ENCODE measurements around the gene MAP3K3.

The MAP3K3 gene

DNA sequence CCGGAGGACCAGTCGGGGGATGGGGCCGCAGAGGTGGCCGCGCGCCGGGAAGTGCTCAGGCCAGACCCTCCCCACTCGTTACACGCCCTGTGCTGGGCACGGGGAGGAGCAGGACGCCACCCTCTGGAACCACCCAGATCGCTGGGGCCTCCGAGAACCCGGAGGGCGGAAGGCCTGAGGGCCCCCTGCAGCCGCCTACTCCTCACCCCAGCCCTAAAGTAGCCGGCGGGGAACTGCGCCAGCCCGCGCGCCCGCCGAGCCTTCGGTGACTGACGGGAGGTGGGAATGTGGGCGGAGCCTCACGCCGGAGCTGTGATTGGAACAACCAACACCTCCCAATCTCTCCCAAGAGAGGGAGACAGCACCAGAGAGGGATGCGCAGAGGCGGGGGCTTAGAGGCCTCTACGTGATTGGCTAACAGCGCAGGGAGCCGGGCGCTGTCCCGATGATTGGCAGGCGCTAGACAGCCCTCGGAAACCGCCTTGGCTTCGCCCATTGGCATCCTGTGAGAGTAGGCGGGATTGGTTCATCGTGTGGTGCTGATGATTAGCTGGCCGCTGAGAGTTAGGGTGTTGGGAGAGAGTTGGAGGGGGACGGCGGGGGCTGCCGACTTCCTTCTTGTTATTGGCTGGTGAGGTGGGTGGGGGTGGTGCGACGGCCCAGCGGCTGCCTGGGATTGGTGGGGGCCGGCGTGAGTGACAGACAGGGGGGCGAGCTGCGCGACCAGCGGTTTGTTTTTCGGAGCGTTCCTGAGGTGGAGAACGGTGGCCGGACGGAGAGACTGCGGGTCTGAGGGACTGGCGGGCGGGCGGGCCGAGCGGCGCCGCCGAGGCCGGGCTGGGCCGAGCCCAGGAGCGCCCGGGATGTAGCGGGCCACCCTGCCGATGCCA, at the start of gene MAP3K3:
Gene MAP3K3 (plus strand): TSS at position 734 of the 890 bp plus-strand sequence. CDS start 343 bp downstream, outside the sequence.
- peak; percentile 100 for DNase-seq

DNA sequence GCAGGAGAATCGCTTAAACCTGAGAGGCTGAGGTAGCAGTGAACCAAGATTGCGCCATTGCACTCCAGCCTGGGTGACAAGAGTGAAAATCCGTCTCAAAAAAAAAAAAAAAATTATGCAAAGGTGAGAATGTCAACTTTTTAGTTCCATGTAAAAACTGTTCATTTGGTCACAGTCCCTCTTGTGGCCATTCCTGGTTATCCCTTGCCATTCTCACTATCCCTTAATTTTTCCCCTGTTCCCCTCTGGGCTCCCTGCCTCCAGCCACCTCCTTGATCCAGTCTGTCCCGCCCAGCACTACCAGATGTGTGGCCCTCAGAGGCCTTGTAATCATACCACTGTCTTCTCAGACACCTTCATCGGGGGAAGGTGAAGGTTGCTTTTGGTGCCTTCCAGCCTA, 48.6 kb upstream of the MAP3K3 start:
- no peak for DNase-seq

DNA sequence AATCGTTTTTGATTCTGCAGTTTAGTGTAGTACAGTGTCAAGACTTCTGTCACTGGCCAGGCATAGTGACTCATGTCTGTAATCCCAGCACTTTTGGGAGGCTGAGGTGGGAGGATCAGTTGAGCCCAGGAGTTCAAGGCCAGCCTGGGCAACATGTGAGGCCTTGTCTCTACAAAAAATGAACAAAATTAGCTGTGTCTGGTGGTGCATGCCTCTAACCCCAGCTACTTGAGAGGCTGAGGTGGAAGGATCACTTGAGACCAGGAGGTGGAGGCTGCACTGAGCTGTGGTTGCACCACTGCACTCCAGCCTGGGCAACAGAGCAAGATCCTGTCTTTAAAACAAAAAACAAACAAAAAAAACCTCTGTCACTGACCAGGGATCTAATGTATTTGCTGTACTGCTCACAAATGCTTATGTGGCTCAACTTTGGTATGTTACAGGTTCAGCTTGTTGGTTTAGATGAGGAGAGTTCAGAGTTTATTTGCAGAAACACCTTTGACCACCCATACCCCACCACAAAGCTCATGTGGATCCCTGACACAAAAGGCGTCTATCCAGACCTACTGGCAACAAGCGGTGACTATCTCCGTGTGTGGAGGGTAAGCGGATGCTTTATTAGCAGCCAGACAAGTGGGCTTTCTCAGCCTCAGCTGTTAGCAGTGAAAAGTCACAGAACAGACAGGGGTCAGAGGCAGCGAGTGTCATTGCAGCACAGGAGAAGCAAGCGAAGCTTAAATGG, 44.0 kb upstream of the MAP3K3 start:
- DNase-seq: no peak

DNA sequence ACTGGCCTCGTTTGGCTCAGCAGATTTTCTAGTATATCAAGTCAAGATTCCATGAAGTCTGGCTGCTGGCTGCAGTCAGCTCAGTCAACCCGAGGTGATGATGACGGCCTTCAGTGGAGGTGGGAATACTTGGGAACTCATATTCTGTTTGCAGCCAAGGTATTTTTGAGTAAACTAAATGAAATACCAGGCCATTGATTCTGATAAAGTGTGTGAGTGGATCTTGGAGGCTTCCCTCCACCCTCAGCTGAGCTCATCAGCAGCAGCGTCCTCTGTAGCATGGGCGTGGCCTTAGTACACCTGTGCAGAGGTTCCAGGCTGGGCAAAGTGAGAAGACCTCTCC, 43.5 kb upstream of the MAP3K3 start:
- peak; percentile 66 for DNase-seq

DNA sequence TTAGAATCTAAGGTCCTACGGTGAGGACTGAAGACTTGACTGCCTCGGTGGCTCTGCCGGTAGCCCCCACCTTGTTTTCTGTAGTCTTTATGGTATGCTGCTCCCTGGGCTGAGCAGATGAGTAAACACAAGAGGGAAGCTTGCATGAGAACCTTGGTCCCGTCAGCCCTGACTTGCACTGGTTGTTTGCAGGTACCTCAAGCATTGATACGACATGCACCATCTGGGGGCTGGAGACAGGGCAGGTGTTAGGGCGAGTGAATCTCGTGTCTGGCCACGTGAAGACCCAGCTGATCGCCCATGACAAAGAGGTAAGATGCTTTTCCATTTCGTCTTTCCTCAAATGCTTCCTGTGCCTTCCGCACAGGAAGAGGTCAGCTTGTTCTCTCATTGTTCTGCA, 42.6 kb upstream of the MAP3K3 start:
- DNase-seq: peak; percentile 79

DNA sequence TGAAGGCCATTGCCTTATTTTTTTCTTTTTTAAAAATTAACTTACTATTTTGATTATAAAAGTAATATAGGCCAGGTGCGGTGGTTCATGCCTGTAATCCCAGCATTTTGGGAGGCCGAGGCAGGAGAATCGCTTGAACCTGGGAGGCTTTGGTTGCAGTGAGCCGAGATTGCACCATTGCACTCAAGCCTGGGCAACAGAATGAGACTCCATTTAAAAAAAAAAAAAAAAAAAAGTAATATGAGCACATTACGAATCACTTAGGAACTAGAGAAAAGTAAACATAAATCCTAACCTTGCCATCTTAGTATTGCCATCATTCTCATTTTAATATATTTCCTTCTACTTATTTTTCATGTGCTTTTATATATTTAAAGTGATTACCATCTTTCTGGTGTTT, 34.4 kb upstream of the MAP3K3 start:
- DNase-seq: no peak

DNA sequence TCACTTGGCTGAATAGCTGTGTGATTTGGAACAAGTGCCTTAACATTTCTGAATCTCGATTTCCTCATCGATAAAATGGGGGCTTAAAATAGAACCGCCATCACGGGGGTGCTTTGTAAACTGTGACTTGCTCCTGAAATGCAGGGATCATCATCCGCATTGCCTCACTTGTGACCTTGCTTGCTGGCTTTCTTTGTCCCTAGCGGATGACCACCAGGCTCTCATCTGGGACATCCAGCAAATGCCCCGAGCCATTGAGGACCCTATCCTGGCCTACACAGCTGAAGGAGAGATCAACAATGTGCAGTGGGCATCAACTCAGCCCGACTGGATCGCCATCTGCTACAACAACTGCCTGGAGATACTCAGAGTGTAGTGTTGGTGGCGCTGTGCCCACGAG, 33.4 kb upstream of the MAP3K3 start:
- DNase-seq: no peak

DNA sequence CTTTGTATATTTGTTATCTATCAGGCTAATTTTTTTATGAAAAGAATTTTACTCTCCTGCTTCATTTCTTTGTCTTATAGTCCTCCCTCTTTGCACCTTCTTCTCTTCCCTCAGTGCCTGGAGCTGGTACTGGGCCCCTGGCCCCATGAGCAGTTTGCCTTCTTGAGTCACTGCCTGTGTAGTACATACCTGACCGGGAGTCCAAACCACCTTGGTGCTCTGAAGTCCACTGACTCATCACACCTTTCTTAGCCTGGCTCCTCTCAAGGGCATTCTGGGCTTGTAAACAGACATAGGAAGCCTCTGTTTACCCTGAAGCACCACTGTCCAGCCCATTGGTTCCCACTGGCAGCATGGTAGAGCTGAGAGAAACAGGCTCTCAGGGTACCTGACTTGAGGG, 32.6 kb upstream of the MAP3K3 start:
- no peak for DNase-seq

DNA sequence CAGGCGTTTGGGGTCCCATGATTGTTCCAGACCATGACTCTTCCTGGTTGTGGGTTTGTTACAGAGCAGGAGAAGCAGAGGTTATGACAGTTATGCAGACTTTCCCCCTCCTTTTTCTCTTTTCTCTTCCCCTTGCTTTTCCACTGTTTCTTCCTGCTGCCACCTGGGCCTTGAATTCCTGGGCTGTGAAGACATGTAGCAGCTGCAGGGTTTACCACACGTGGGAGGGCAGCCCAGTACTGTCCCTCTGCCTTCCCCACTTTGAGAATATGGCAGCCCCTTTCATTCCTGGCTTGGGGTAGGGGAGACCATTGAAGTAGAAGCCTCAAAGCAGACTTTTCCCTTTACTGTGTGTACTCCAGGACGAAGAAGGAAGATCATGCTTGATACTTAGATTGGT, 29.4 kb upstream of the MAP3K3 start:
- no peak for DNase-seq

DNA sequence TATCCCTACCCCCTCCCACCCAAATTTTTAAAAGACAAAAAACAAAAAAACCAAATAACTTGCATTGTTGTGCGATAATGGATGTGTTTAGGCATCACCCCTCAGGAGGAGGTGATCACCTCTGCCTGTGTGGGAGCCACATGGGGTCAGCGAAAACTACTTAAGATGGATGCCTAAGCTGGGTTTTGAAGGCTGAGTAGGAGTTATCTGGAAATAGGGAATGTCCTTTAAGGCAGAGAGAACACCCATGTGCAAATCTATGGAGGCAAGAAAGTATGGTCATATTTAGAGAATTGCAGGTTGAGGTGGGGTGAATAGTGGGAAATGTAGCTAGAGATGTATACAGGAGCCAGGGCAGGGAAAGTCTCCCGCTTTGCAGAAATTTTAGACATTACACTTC, 27.1 kb upstream of the MAP3K3 start:
- DNase-seq: no peak

DNA sequence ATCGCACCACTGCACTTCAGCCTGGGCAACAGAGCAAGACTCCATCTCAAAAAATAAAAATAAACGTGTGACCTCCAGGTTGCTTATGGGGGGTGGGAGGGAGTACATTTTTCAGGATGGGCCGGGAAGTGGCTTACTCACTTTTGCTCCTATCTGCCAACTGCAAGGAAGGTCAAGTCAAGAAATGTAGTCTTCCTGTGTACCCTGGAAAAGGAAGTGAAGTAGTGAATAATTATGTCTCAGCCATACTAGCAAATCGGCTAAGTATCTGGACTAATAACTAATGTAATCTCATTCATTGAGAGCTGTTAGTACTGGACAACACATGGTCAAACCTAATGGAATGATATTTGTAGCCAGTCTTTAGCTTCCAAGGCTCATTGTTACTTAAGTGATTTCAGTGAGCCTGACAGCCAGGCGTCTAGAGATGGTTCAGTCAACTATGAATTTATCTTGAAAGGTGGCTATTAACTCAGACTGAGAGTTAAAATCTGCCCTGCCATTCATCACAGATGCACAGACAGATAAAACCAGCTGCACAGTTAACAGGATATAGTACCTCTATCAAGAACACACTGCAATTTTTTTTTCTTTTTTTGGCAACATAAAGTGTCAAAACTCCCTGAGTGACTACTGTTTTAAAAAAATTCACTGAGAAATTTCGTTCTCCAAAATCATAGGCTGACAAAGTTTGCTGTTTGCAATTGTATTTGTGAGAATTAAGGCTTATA, 25.2 kb upstream of the MAP3K3 start:
- DNase-seq: no peak

DNA sequence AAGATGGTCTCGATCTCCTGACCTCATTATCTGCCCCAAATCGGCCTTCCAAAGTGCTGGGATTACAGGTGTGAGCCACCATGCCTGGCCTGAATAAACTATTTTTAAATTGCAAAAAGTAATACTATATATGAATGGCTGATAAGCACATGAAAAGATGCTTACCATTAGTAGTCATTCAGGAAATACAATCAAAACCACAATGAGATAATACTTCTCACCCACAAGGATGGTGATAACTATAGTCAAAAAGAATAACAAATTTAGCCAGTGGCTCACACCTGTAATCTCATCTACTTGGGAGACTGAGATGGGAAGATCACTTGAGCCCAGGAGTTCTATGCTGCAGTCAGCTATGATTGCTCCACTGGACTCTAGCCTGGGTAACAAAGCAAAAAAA, 23.9 kb upstream of the MAP3K3 start:
- no peak for DNase-seq

DNA sequence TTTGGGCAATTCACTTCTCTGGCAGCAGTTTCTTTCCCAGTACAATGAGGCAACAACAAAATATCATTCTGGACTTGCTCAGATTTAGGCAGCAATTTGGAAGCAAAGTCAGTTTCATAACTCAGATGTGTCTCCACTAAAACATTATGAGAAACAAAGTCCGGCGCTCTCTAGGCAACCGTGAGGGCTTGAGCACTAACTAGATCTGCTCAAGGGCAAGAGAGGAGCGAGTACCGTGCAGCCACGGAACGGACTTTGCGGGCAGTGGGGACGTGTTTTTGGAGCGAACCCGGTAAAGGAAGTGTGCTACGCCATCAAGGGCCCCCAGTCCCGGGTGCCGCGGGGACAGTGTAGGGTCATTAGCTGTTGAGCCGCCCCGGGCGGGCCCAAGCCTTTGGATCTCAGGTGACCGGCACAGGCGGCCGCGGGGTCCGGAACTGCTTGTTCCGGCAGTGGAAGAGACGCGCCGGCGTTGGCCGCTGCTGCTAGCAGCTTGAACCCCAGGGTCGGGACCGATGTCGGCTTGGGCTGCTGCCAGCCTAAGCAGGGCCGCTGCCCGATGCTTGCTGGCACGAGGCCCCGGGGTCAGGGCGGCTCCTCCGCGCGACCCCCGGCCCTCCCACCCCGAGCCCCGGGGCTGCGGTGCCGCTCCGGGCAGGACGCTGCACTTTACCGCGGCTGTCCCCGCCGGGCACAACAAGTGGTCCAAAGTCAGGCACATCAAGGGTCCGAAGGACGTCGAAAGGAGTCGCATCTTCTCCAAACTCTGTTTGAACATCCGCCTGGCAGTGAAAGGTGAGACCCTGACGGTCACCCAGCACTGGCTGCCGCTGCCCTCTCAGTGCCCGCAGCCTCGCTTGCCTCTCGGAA, 21.4 kb upstream of the MAP3K3 start, which contains the start of gene TACO1:
Gene TACO1 (plus strand): TSS at position 327 of the 870 bp plus-strand sequence. CDS start 189 bp downstream, at position 516.
- DNase-seq: peak; percentile 92

DNA sequence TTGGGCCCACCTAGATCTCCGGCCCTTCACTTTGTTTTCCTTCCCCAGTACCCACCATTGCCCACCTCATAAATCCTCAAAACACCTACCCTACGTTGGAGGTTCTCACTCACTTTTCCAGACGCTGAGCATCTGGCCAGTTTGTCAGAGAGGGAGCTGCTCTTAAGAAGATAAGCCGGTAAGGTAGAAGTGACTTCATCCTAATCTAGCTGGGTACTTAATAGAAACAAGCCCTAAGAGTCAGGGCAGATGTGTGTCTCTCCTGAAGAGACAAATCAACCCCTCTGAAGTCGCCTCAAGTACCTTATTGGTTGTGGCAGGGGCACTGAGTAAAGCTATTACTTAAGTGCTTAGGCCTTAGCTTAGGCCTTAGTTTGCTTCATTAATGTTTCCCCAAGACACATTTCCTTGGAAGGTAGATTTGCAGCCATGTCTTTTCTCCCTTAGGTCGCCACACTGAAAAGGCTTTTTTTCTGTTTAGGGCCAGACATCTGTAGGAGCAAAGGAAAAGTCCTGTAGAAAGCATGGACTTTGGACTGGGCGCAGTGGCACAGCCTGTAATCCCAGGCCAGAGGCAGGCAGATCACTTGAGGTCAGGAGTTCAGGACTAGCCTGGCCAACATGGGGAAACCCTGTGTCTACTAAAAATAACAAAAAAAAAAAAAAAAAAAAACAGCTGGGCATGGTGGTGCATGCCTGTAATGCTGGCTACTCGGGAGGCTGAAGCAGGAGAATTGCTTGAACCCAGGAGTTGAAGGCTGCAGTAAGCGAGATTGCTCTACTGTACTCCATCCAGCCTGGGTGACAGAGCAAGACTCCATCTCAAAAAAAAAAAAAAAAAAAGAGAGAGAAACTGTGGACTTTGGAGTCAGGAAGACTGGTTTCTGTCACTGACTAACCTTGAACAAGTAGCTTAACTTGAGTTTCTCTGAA, 20.5 kb upstream of the MAP3K3 start:
- peak; percentile 16 for DNase-seq

DNA sequence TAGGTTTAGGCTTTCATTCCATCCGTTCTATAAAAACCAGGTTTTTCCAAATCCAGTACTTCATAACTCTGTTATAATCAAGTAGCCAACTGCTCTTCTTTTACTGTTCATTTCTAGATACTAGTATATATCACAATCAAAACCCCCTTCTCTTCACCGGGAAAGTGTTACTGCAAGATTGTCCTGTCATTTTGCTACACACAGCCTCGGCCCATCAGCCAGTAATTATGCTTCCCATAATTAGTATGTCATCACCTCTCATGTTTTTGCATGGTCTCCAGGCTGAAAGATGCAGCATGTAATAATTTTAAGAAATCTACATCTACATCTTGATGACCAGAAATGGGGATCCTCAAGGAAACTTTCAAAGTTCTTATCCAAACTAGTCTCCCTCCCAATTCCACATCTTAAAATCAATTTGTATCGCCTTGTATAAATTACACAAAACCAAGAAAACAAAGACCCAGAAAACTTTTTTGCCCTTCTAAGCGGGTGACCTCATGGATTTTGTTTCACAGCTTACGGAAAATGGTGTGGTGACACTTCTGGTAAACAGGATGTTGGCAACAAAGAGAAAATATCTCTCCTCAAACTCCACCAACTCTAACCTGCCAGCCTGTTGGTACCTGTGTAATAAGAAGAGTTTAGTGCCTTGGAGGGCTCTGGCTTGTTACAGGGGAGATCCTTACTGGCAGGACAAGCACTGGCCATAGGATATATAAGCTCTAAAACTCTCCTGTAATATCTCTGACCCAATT, 12.2 kb upstream of the MAP3K3 start:
- DNase-seq: no peak

DNA sequence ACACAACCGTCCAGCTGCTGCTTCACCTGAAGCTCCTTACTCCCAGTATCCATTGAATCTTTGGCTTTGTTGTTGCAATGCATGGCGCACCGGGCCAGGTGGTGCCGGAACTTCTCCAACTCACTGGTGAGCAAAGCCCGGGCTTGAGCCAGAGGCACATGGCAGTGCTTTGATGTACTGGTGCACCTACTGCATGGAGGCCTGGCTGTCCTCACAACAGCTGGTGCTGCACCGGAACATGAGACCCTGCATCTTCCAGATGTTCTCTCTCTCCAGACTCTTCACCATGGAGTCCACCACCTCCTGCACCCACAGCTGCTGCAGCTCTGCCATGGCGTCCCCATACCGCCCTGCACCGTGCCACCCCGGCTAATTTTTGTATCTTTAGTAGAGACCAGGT, 11.4 kb upstream of the MAP3K3 start:
- no peak for DNase-seq

DNA sequence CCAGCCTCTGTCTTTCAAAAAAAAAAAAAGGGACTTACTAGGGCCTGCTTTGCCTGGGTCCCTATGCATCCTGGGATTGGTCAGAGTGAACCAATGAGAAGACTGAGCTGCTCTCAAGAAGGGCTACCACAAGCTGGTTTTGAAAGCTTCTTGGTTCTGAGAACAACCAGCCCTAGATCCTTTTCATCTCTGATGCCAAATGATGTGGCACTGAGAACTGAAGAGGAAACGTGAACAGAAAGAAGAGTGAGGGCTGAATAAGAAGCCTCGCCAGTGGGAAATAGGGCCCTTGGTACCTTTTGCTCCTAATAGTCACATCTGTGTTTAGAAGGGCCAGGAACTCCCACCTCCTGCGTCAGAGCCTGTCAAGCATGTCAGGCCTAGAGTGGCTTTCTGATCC, 10.9 kb upstream of the MAP3K3 start:
- no peak for DNase-seq

DNA sequence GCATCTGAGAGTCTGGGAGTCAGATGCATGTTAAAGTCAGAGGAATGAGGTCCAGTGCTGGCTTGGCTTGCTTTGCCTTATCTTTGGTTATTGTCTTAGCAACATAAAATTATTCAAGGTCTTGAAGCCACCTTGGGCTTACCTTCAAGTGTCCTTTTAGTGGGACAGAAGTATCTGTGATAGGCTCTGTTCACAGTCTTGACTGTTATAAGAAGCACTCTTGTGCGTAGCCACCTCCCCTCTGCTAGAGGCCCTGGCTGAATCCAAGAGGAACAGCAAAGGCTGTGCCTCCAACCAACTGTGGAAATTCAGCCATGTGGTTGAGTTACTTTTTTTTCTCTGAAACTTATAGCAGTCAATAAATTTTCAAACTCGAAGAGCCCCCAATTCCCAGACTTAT, 8.6 kb upstream of the MAP3K3 start:
- DNase-seq: no peak

DNA sequence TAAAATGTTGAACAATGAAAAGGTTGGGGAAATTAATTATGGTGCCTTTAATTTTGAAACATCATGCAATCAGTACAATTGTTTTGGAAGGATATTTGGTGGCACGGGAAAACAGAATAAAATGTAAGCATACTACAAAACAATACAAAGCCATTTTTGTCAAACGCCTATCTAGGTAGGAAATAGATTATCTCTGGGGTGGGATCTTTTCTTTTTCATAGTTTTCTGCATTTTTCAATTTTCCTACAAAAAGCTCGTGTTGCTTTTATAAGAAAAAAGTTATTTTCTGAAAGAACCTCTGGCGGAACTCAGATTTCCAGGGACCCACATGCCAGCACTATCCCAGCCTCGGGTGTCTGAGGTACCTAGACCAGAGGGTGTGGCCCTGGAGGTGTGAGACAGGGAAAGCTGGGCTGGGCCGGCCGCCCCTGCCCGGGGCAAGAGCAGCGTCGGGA, 961 bp upstream of the MAP3K3 start:
- DNase-seq: no peak
